K562 (cell line): Measurements from ENCODE around the gene POM121. TPM values are rescaled to one million over a fixed set of nuclear protein-coding genes. Genes with fewer than 3 reads are reported as not detected.
"Not testable (repeated sequence)": the region's sequence is repeated elsewhere in the genome, so short reads cannot be mapped to it uniquely, and the experiment has no call there.

ENCODE experiments used
- ATAC-seq: fragments of 200-7000 bp; cut with Tn5 transposase; 3 replicates; pipeline ENCODE4 v1.9.1; 2020; ENCODE audit warnings: moderate library complexity
- BruUV-seq: library from RNA; stranded (reverse); fragments of 400-500 nt; replicated peaks from 2 replicates; lab custom pipeline; 2021; lab: Mats Ljungman, UMichigan
- CTCF ChIA-PET: fragments of 300-600 bp; formaldehyde crosslinking; extraction: SDS; loops from one replicate; lab custom pipeline; 2021; ENCODE audit warnings: low intra/inter-chr PET ratio; lab: Yijun Ruan, JAX
- POLR2A ChIA-PET: fragments of 300-600, 350-650 bp; sonication (Branson Sonifier 250); formaldehyde crosslinking; extraction: SDS; loops from one replicate; lab custom pipeline; 2021; ENCODE audit warnings: antibody characterized with exemption, inconsistent platforms; lab: Yijun Ruan, JAX
- DNase-seq, 4 experiments: peaks; one replicate each; pipeline versions ENCODE4 v3.0.0 to v3.0.0-alpha.2; 2011 to 2018; ENCODE audit warnings: low spot score in 3 of 4, mixed read lengths in 3 of 4; ENCODE audit errors: extremely low read depth in 1 of 4
- FAIRE-seq: peaks from 2 replicates; lab custom pipeline; 2011; peaks lifted over from hg19 to GRCh38; lab: Jason Lieb, UNC
- H2AFZ ChIP-seq: 2 replicates; pipeline ENCODE4 v1.6.0; 2011; ENCODE audit warnings: low read depth, low read length, control low read depth, inconsistent platforms
- H3K27ac ChIP-seq: fragments of 200-600 bp; 3 replicates; pipeline ENCODE4 v1.8.0; 2011; ENCODE audit warnings: low read depth, mild to moderate bottlenecking, control low read depth, inconsistent platforms, low read length, moderate library complexity, mixed read lengths; ENCODE audit errors: extremely low read depth
- H3K27me3 ChIP-seq, 2 experiments: fragments of 300-600 bp in 1 of 2; 2 replicates in 1 of 2; 3 replicates in 1 of 2; pipeline versions ENCODE4 v1.6.0 to v1.8.0; 2011; ENCODE audit warnings: inconsistent platforms in 2 of 2, low read length in 2 of 2, mild to moderate bottlenecking in 1 of 2, mixed read lengths in 1 of 2, moderate library complexity in 1 of 2; ENCODE audit not compliant: control insufficient read depth in 2 of 2, insufficient read depth in 2 of 2
- H3K36me3 ChIP-seq: fragments of 300-600 bp; 3 replicates; pipeline ENCODE4 v1.8.0; 2011; ENCODE audit warnings: mild to moderate bottlenecking, low read length, inconsistent platforms; ENCODE audit not compliant: control insufficient read depth, insufficient read depth
- H3K4me1 ChIP-seq, 2 experiments: fragments of 200-600 bp in 1 of 2; replicated peaks in 1 of 2; 2 replicates in 1 of 2; 3 replicates in 1 of 2; pipeline versions ENCODE4 v1.5.1 to v1.8.0; 2011; ENCODE audit warnings: inconsistent platforms in 2 of 2, low read length in 2 of 2, mild to moderate bottlenecking in 1 of 2, mixed read lengths in 1 of 2, moderate library complexity in 1 of 2; ENCODE audit not compliant: control insufficient read depth in 2 of 2, insufficient read depth in 2 of 2
- H3K4me2 ChIP-seq: 2 replicates; pipeline ENCODE4 v1.6.1; 2011; ENCODE audit warnings: low read length, control low read depth, inconsistent platforms, mixed read lengths; ENCODE audit not compliant: insufficient read depth
- H3K4me3 ChIP-seq: fragments of 200-600 bp; sonication (generic), shearing (Covaris generic); 2 replicates; pipeline ENCODE4 v1.5.1; 2016; ENCODE audit warnings: control low read depth, inconsistent platforms
- H3K79me2 ChIP-seq: fragments of 200-600 bp; 3 replicates; pipeline ENCODE4 v1.8.0; 2011; ENCODE audit warnings: low read length, inconsistent platforms; ENCODE audit not compliant: control insufficient read depth, insufficient read depth
- H3K9ac ChIP-seq, 2 experiments: 2 replicates each; pipeline versions ENCODE4 v1.6.0 to v1.6.1; 2011; ENCODE audit warnings: low read depth in 2 of 2, low read length in 2 of 2, control low read depth in 1 of 2, inconsistent platforms in 1 of 2, mild to moderate bottlenecking in 1 of 2, mixed read lengths in 1 of 2; ENCODE audit not compliant: insufficient read depth in 1 of 2
- H3K9me1 ChIP-seq: one replicate; pipeline ENCODE4 v1.6.0; 2011; ENCODE audit warnings: inconsistent platforms, mild to moderate bottlenecking, low read length, moderate library complexity; ENCODE audit not compliant: control insufficient read depth, insufficient read depth
- H3K9me3 ChIP-seq: replicated peaks from 2 replicates; pipeline ENCODE4 v1.5.1; 2011; ENCODE audit warnings: low read depth, low read length, inconsistent platforms; ENCODE audit not compliant: control insufficient read depth, insufficient read depth
- H4K20me1 ChIP-seq: replicated peaks from 2 replicates; pipeline ENCODE4 v1.6.1; 2011; ENCODE audit warnings: low read length, inconsistent platforms, mixed read lengths; ENCODE audit not compliant: control insufficient read depth, insufficient read depth
- ZBTB33 ChIP-seq: sonication (generic); formaldehyde crosslinking; IDR thresholded peaks from 2 replicates; pipeline ENCODE4 v1.8.1; 2023; ENCODE audit warnings: mild to moderate bottlenecking, missing genetic modification reagents
- WGBS: fragments of 100-300 bp; shearing (Covaris generic); methylation state at CpG from one replicate; pipeline ENCODE4 v1.1.6; 2016; ENCODE audit warnings: low coverage, mixed read lengths; ENCODE audit not compliant: insufficient coverage; ENCODE audit errors: missing lambda C conversion rate; 5-methylcytosine and 5-hydroxymethylcytosine counted together
- in situ Hi-C: fragments of 300-500 bp; cut with MboI; formaldehyde crosslinking; loops from 4 replicates; pipeline ENCODE4 v1.15.0; 2018; ENCODE audit warnings: inconsistent platforms, mixed read lengths
- intact Hi-C: fragments of 100-400 bp; cut with micrococcal nuclease; formaldehyde crosslinking; loops from 2 replicates; pipeline ENCODE4 v1.14.2; 2022
- polyA plus RNA-seq, 8 experiments: library from polyadenylated mRNA; depleted of rRNA in 4 of 8; stranded (reverse) in 5 of 8; unstranded in 3 of 8; fragments of >200 nt; fragmentation: Nextera tagmentation in 2 of 8; fragmentation: Illumina TruSeq in 1 of 8; extraction: Ambion mirVana in 2 of 8; extraction: Trizol in 1 of 8; gene quantifications; 2 replicates each; pipeline versions ENCODE4 v1.2.1 to v1.2.3, GENCODE V29; 2011 to 2014; ENCODE audit warnings: inconsistent platforms in 1 of 8, missing spikeins in 1 of 8
- total RNA-seq, 7 experiments: library from RNA; depleted of rRNA in 6 of 7; stranded (reverse); fragments of >200 nt in 6 of 7; fragmentation: Illumina TruSeq in 2 of 7; extraction: Trizol in 2 of 7; gene quantifications; 2 replicates each; pipeline versions ENCODE4 v1.2.1 to v1.2.3, GENCODE V29; 2011 to 2021; ENCODE audit warnings: low replicate concordance in 1 of 7

The POM121 gene
- total and polyA plus RNA-seq, 9 of the 15 experiments (the other 6 are each of a cell fraction or from before 2014, with no cell fraction given) = 3.6 to 112 (median 12.5) TPM

- H3K27me3 ChIP-seq, FAIRE-seq, H3K9me3 ChIP-seq, H3K9ac ChIP-seq, H2AFZ ChIP-seq, H3K4me2 ChIP-seq, intact Hi-C loops, H3K9me1 ChIP-seq, H3K27ac ChIP-seq, ATAC-seq, H4K20me1 ChIP-seq, CTCF ChIA-PET, BruUV-seq, in situ Hi-C loops, H3K4me3 ChIP-seq: not testable (repeated sequence)
- peaks cover 6 to 13% of the 10 kb centered on the region in 2 experiments; a peak in 4 of 5 replicates for H3K4me1 ChIP-seq
- peak in 1 of 4 experiments; percentile 7 for DNase-seq
- POLR2A ChIA-PET = interaction anchor here (0.6 to 1.2 kb wide), 2 partner anchors 100 to 1149 kb away, joined by 3 read pairs; partner anchors contain the start of gene TYW1B
- TF ChIP-seq ZBTB33 (CRISPR knock-in tag) = 0 out of 2 replicates have a peak, but pooled peaks have one; percentile 31
- whole genome bisulfite sequencing = 91% methylated on average over 6 of the region's 6 CpGs
- peaks cover 42% of the 10 kb centered on the region for H3K79me2 ChIP-seq
- H3K36me3 ChIP-seq = peaks cover 67% of the 10 kb centered on the region
These were observed 3.3 kb downstream of the POM121 start for GRCh38 chr7:72928216-72928615.
